K562 (cell line): ENCODE results near the gene APBB2. TPM values are rescaled to one million over a fixed set of nuclear protein-coding genes. Genes with fewer than 3 reads are reported as not detected.
"Not testable (repeated sequence)": the region's sequence is repeated elsewhere in the genome, so short reads cannot be mapped to it uniquely, and the experiment has no call there.

ENCODE experiments used
- ATAC-seq: fragments of 200-7000 bp; cut with Tn5 transposase; 3 replicates; pipeline ENCODE4 v1.9.1; 2020; ENCODE audit warnings: moderate library complexity
- BruUV-seq: library from RNA; stranded (reverse); fragments of 400-500 nt; replicated peaks from 2 replicates; lab custom pipeline; 2021; lab: Mats Ljungman, UMichigan
- CTCF ChIA-PET: fragments of 300-600 bp; formaldehyde crosslinking; extraction: SDS; loops from one replicate; lab custom pipeline; 2021; ENCODE audit warnings: low intra/inter-chr PET ratio; lab: Yijun Ruan, JAX
- POLR2A ChIA-PET: fragments of 300-600, 350-650 bp; sonication (Branson Sonifier 250); formaldehyde crosslinking; extraction: SDS; loops from one replicate; lab custom pipeline; 2021; ENCODE audit warnings: antibody characterized with exemption, inconsistent platforms; lab: Yijun Ruan, JAX
- DNase-seq, 4 experiments: peaks; one replicate each; pipeline versions ENCODE4 v3.0.0 to v3.0.0-alpha.2; 2011 to 2018; ENCODE audit warnings: low spot score in 3 of 4, mixed read lengths in 3 of 4; ENCODE audit errors: extremely low read depth in 1 of 4
- FAIRE-seq: peaks from 2 replicates; lab custom pipeline; 2011; peaks lifted over from hg19 to GRCh38; lab: Jason Lieb, UNC
- H2AFZ ChIP-seq: 2 replicates; pipeline ENCODE4 v1.6.0; 2011; ENCODE audit warnings: low read depth, low read length, control low read depth, inconsistent platforms
- H3K27ac ChIP-seq: fragments of 200-600 bp; 3 replicates; pipeline ENCODE4 v1.8.0; 2011; ENCODE audit warnings: low read depth, mild to moderate bottlenecking, control low read depth, inconsistent platforms, low read length, moderate library complexity, mixed read lengths; ENCODE audit errors: extremely low read depth
- H3K27me3 ChIP-seq, 2 experiments: fragments of 300-600 bp in 1 of 2; 2 replicates in 1 of 2; 3 replicates in 1 of 2; pipeline versions ENCODE4 v1.6.0 to v1.8.0; 2011; ENCODE audit warnings: inconsistent platforms in 2 of 2, low read length in 2 of 2, mild to moderate bottlenecking in 1 of 2, mixed read lengths in 1 of 2, moderate library complexity in 1 of 2; ENCODE audit not compliant: control insufficient read depth in 2 of 2, insufficient read depth in 2 of 2
- H3K36me3 ChIP-seq: fragments of 300-600 bp; 3 replicates; pipeline ENCODE4 v1.8.0; 2011; ENCODE audit warnings: mild to moderate bottlenecking, low read length, inconsistent platforms; ENCODE audit not compliant: control insufficient read depth, insufficient read depth
- H3K4me1 ChIP-seq, 2 experiments: fragments of 200-600 bp in 1 of 2; replicated peaks in 1 of 2; 2 replicates in 1 of 2; 3 replicates in 1 of 2; pipeline versions ENCODE4 v1.5.1 to v1.8.0; 2011; ENCODE audit warnings: inconsistent platforms in 2 of 2, low read length in 2 of 2, mild to moderate bottlenecking in 1 of 2, mixed read lengths in 1 of 2, moderate library complexity in 1 of 2; ENCODE audit not compliant: control insufficient read depth in 2 of 2, insufficient read depth in 2 of 2
- H3K4me2 ChIP-seq: 2 replicates; pipeline ENCODE4 v1.6.1; 2011; ENCODE audit warnings: low read length, control low read depth, inconsistent platforms, mixed read lengths; ENCODE audit not compliant: insufficient read depth
- H3K4me3 ChIP-seq: fragments of 200-600 bp; sonication (generic), shearing (Covaris generic); 2 replicates; pipeline ENCODE4 v1.5.1; 2016; ENCODE audit warnings: control low read depth, inconsistent platforms
- H3K79me2 ChIP-seq: fragments of 200-600 bp; 3 replicates; pipeline ENCODE4 v1.8.0; 2011; ENCODE audit warnings: low read length, inconsistent platforms; ENCODE audit not compliant: control insufficient read depth, insufficient read depth
- H3K9ac ChIP-seq, 2 experiments: 2 replicates each; pipeline versions ENCODE4 v1.6.0 to v1.6.1; 2011; ENCODE audit warnings: low read depth in 2 of 2, low read length in 2 of 2, control low read depth in 1 of 2, inconsistent platforms in 1 of 2, mild to moderate bottlenecking in 1 of 2, mixed read lengths in 1 of 2; ENCODE audit not compliant: insufficient read depth in 1 of 2
- H3K9me1 ChIP-seq: one replicate; pipeline ENCODE4 v1.6.0; 2011; ENCODE audit warnings: inconsistent platforms, mild to moderate bottlenecking, low read length, moderate library complexity; ENCODE audit not compliant: control insufficient read depth, insufficient read depth
- H3K9me3 ChIP-seq: replicated peaks from 2 replicates; pipeline ENCODE4 v1.5.1; 2011; ENCODE audit warnings: low read depth, low read length, inconsistent platforms; ENCODE audit not compliant: control insufficient read depth, insufficient read depth
- H4K20me1 ChIP-seq: replicated peaks from 2 replicates; pipeline ENCODE4 v1.6.1; 2011; ENCODE audit warnings: low read length, inconsistent platforms, mixed read lengths; ENCODE audit not compliant: control insufficient read depth, insufficient read depth
- HDGF ChIP-seq: fragments of 450-650 bp; IDR thresholded peaks from 2 replicates; pipeline ENCODE4 v1.6.1; 2016
- RFX1 ChIP-seq: fragments of 450-650 bp; IDR thresholded peaks from 2 replicates; pipeline ENCODE4 v1.6.1; 2016; ENCODE audit warnings: mild to moderate bottlenecking, moderate library complexity
- SOX6 ChIP-seq: fragments of 450-650 bp; IDR thresholded peaks from 2 replicates; pipeline ENCODE4 v1.6.1; 2014; ENCODE audit warnings: mild to moderate bottlenecking
- ZBTB7A ChIP-seq: IDR thresholded peaks from 2 replicates; pipeline ENCODE4 v1.6.1; 2011; ENCODE audit warnings: low read depth, mild to moderate bottlenecking, low read length, moderate library complexity, borderline replicate concordance; ENCODE audit not compliant: control insufficient read depth
- WGBS: fragments of 100-300 bp; shearing (Covaris generic); methylation state at CpG from one replicate; pipeline ENCODE4 v1.1.6; 2016; ENCODE audit warnings: low coverage, mixed read lengths; ENCODE audit not compliant: insufficient coverage; ENCODE audit errors: missing lambda C conversion rate; 5-methylcytosine and 5-hydroxymethylcytosine counted together
- in situ Hi-C: fragments of 300-500 bp; cut with MboI; formaldehyde crosslinking; loops from 4 replicates; pipeline ENCODE4 v1.15.0; 2018; ENCODE audit warnings: inconsistent platforms, mixed read lengths
- intact Hi-C: fragments of 100-400 bp; cut with micrococcal nuclease; formaldehyde crosslinking; loops from 2 replicates; pipeline ENCODE4 v1.14.2; 2022
- polyA plus RNA-seq, 8 experiments: library from polyadenylated mRNA; depleted of rRNA in 4 of 8; stranded (reverse) in 5 of 8; unstranded in 3 of 8; fragments of >200 nt; fragmentation: Nextera tagmentation in 2 of 8; fragmentation: Illumina TruSeq in 1 of 8; extraction: Ambion mirVana in 2 of 8; extraction: Trizol in 1 of 8; gene quantifications; 2 replicates each; pipeline versions ENCODE4 v1.2.1 to v1.2.3, GENCODE V29; 2011 to 2014; ENCODE audit warnings: inconsistent platforms in 1 of 8, missing spikeins in 1 of 8
- total RNA-seq, 7 experiments: library from RNA; depleted of rRNA in 6 of 7; stranded (reverse); fragments of >200 nt in 6 of 7; fragmentation: Illumina TruSeq in 2 of 7; extraction: Trizol in 2 of 7; gene quantifications; 2 replicates each; pipeline versions ENCODE4 v1.2.1 to v1.2.3, GENCODE V29; 2011 to 2021; ENCODE audit warnings: low replicate concordance in 1 of 7

The APBB2 gene
- total and polyA plus RNA-seq, 9 of the 15 experiments (the other 6 are each of a cell fraction or from before 2014, with no cell fraction given): 0.08 to 2.1 (median 1.4) TPM

DNA sequence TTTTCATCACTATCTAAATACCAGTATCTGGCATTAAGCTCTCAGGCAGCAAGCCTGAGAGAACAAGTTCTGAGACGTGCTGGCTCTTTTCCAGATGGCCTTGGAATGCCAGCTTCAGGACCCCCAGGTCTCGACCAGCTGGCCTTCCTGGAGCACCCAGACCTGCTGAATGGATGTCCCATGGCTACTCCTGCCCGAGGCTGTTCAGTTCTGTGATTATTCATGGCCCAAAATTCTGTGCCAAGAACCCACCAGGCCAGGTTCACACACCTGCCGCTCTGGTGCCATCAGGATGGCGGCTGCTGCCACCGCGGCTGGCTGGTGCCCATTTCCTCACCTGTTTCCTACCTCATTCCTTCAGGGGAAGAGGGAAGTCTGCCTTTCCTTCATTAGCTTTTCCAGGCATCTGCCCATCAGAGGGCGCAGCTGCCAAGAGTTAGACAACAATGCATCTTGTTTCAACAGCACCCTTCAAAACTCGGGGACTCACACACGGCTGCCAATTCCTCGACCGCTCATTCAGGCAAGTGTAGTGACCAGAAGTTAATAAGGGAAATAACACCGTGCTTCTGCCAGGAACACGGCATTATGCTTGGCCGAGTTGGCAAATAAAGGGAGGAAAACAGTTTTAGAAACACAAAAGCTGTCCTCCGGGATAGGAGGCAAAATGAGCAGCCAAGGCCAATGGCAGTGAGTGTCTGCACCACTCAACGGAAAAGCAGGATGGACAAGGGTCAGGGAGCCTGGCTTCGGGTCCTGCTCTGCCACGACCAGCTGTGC is 290.8 kb downstream of the APBB2 start:
- H4K20me1 ChIP-seq: no peaks in the 10 kb centered on the region; the same call in 1 of the 2 replicates
- DNase-seq: no peak
- H3K4me1 ChIP-seq: no peaks in the 10 kb centered on the region; a peak in 1 of 5 replicates
- ChIA-PET CTCF (interaction anchor here (0.7 kb wide), 1 partner anchor 14 kb away, joined by 3 read pairs; no protein-coding TSS in a partner anchor), POLR2A (interaction anchor here (0.6 to 1.7 kb wide), 2 partner anchors 12 to 351 kb away, joined by 3 to 7 read pairs; no protein-coding TSS in a partner anchor)
- no TSS peak for BruUV-seq
- H3K4me3 ChIP-seq: no peak overlapping the region
- no peak overlapping the region for H3K27ac ChIP-seq
- WGBS: 6% methylated on average over 19 of the region's 19 CpGs
- H2AFZ ChIP-seq: peak overlapping the region; percentile 98
- peaks cover 3 to 28% of the 10 kb centered on the region in 2 experiments; a peak in 4 of 5 replicates for H3K27me3 ChIP-seq
- H3K36me3 ChIP-seq: no peaks in the 10 kb centered on the region
- no peak for ATAC-seq
- intact Hi-C loops: no loop called here
- H3K79me2 ChIP-seq: no peaks in the 10 kb centered on the region
- in situ Hi-C loops: no loop called here
- H3K9ac ChIP-seq: no peak overlapping the region
- no peak overlapping the region for H3K4me2 ChIP-seq
- no peaks in the 10 kb centered on the region for H3K9me3 ChIP-seq
- no peaks in the 10 kb centered on the region for H3K9me1 ChIP-seq
- no peak for TF ChIP-seq HDGF
- no peak for TF ChIP-seq ZBTB7A
- no peak for TF ChIP-seq RFX1
- TF ChIP-seq SOX6: no peak
- FAIRE-seq: no peak

DNA sequence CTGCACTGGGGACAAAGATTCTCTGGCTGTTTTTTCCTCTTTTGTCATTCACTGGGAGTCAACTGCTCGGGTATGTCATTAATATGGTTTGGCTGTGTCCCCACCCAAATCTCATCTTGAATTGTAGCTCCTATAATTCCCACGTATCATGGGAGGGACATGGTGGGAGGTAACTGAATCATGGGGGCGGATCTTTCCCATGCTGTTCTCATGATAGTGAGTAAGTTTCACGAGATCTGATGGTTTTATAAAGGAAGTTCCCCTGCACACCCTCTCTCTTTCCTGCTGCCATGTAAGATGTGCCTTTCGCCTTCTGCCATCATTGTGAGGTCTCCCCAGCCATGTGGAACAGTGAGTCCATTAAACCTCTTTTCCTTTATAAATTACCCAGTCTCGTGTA is 294.4 kb downstream of the APBB2 start:
- BruUV-seq, H3K9me1 ChIP-seq, H3K4me2 ChIP-seq, CTCF ChIA-PET, DNase-seq, ATAC-seq, H4K20me1 ChIP-seq, H3K79me2 ChIP-seq, H3K9me3 ChIP-seq, H3K4me3 ChIP-seq, H3K27ac ChIP-seq, FAIRE-seq, in situ Hi-C loops, POLR2A ChIA-PET, H3K36me3 ChIP-seq, H3K4me1 ChIP-seq, H3K9ac ChIP-seq, H2AFZ ChIP-seq: not testable (repeated sequence)
- WGBS: 4% methylated on average over 6 of the region's 6 CpGs
- intact Hi-C loops: loop anchor here (5.0 kb wide), 1 partner anchor 183 kb away; no protein-coding TSS in a partner anchor
- peaks cover 5 to 22% of the 10 kb centered on the region in 2 experiments; a peak in 4 of 5 replicates for H3K27me3 ChIP-seq
